Heart left ventricle (tissue), 16 donors: ENCODE data around the gene TOGARAM1. TPM values are rescaled to one million over a fixed set of nuclear protein-coding genes. Genes with fewer than 3 reads are reported as not detected.

Experiments
- ATAC-seq, 4 donors: fragments of 200-7000 bp; cut with Tn5 transposase; one replicate each; pipeline ENCODE4 v1.9.1; 2020 to 2022; ENCODE audit warnings: moderate library complexity in 4 of 4, mild to moderate bottlenecking in 3 of 4, moderate number of reproducible peaks in 1 of 4
- DNase-seq, 5 donors: peaks; one replicate each; pipeline ENCODE4 v3.0.0-alpha.2; 2020
- H3K27ac ChIP-seq, 12 donors: fragments of 200-600 bp; sonication (generic) in 4 of 12; one replicate each; pipeline versions ENCODE4 v1.5.0 to v1.8.0; 2016 to 2022; ENCODE audit warnings: mild to moderate bottlenecking in 2 of 12
- H3K27me3 ChIP-seq, 9 donors: fragments of 200-600 bp; sonication (generic) in 2 of 9; one replicate each; pipeline versions ENCODE4 v1.5.1 to v1.8.0; 2016 to 2022; ENCODE audit warnings: mild to moderate bottlenecking in 3 of 9
- H3K36me3 ChIP-seq, 9 donors: fragments of 200-600 bp; sonication (generic) in 2 of 9; one replicate each; pipeline versions ENCODE4 v1.5.0 to v1.8.0; 2018 to 2022; ENCODE audit warnings: mild to moderate bottlenecking in 2 of 9
- H3K4me1 ChIP-seq, 12 donors: fragments of 200-600 bp; sonication (generic) in 4 of 12; one replicate each; pipeline versions ENCODE4 v1.5.0 to v1.8.0; 2016 to 2022; ENCODE audit warnings: mild to moderate bottlenecking in 3 of 12
- H3K4me3 ChIP-seq, 12 donors: fragments of 200-600 bp; sonication (generic) in 4 of 12; one replicate each; pipeline versions ENCODE4 v1.5.0 to v1.8.0; 2017 to 2022; ENCODE audit warnings: mild to moderate bottlenecking in 9 of 12, moderate library complexity in 4 of 12
- H3K9me3 ChIP-seq, 12 donors: fragments of 200-600 bp; sonication (generic) in 4 of 12; one replicate each; pipeline versions ENCODE4 v1.5.0 to v1.8.0; 2016 to 2022; ENCODE audit warnings: mild to moderate bottlenecking in 1 of 12
- POLR2A ChIP-seq, 2 donors: fragments of 450-650 bp; IDR thresholded peaks; one replicate each; pipeline ENCODE4 v1.6.1; 2017; ENCODE audit warnings: antibody characterized with exemption in 2 of 2, mild to moderate bottlenecking in 2 of 2, moderate library complexity in 2 of 2
- WGBS, 4 donors: extraction: QIAGEN DNeasy Blood & Tissue Kit in 2 of 4; methylation state at CpG; one replicate each; pipeline versions ENCODE4 v1.1.5 to v1.1.7; 2013 to 2018; 5-methylcytosine and 5-hydroxymethylcytosine counted together
- intact Hi-C, 10 donors: fragments of 100-400 bp; cut with DNase I; formaldehyde crosslinking; loops; one replicate each; pipeline versions ENCODE4 v1.11.1 to v1.14.2; 2022
- polyA plus RNA-seq, 2 donors: library from polyadenylated mRNA; stranded (reverse); fragments of 200-250 nt; gene quantifications; one replicate each; pipeline ENCODE4 v1.2.3, GENCODE V29; 2013
- total RNA-seq, 9 donors: library from RNA; depleted of rRNA in 2 of 9; stranded (reverse); fragments of >200 nt in 2 of 9; fragmentation: NEBNext Ultra II Directional in 3 of 9; extraction: Animal tissue kit (Norgen Biotek cat#: 25700) in 3 of 9; gene quantifications; one replicate each; pipeline versions ENCODE4 v1.1.0 to v1.2.4, GENCODE V29; 2016 to 2023
- TF ChIP-seq, protein P1 (sequence below), 12 donors: fragments of 200-600 bp; sonication (generic) in 4 of 12; IDR thresholded peaks; one replicate each; pipeline versions ENCODE4 v1.5.0 to v1.8.0; 2018 to 2022; ENCODE audit warnings: antibody characterized with exemption in 12 of 12, mild to moderate bottlenecking in 5 of 12
- donor health status: ischemic (EF 13 %, LVEDD 7.1; RV severe dilation, severe dysfunction).
- donor health status: healthy with polysubstance abuse.
- donor health status: DM: no; HTN: yes; CAD: no.
- donor health status: DM: no; HTN: no; CAD: no.
- donor health status: ischemic (EF 25% LVEDD 6.9; RV normal size, moderate dysfunction).
- donor health status: ischemic (EF 25% LVEDD 5.7; RV mildly dilated, moderate dysfunction).
- donor health status: healthy.
- donor health status: DM: yes; HTN: yes; CAD: no.
- donor health status: ischemic (EF 35%, LVEDD 5.7; RV mildly dilated, moderate dysfunction).
- donor health status: nonischemic (EF 11% LVEDD 7.7; RV severe dilation, severe dysfunction).
- donor health status: DM: yes; HTN: yes; CAD: no.
- donor health status: PGD.
- donor health status: ischemic (EF 29% LVEDD 5.4; RV normal size, mild dysfunction).
- donor health status: nonischemic (EF 23%, LVEDD 6.1; RV moderate dilation, normal function).

Gene TOGARAM1
- total and polyA plus RNA-seq, 11 donors = 2.7 to 24.0 (median 18.4) TPM

- ATAC-seq (no peak), DNase-seq (no peak)
- Histone ChIP-seq H3K36me3 (no peaks in the 10 kb centered on the region), H3K4me3 (no peak overlapping the region), H3K9me3 (no peaks in the 10 kb centered on the region), H3K27me3 (no peaks in the 10 kb centered on the region), H3K27ac (no peak overlapping the region), H3K4me1 (peaks cover 0 to 32% (median 17%) of the 10 kb centered on the region in 12 donors)
- 68 to 71% (median 68%) methylated on average over 2 of the region's 2 CpGs for WGBS, 4 donors
- no peak for TF ChIP-seq POLR2A (IDR thresholded peaks at IDR 0.05)
- TF ChIP-seq, protein P1, sequence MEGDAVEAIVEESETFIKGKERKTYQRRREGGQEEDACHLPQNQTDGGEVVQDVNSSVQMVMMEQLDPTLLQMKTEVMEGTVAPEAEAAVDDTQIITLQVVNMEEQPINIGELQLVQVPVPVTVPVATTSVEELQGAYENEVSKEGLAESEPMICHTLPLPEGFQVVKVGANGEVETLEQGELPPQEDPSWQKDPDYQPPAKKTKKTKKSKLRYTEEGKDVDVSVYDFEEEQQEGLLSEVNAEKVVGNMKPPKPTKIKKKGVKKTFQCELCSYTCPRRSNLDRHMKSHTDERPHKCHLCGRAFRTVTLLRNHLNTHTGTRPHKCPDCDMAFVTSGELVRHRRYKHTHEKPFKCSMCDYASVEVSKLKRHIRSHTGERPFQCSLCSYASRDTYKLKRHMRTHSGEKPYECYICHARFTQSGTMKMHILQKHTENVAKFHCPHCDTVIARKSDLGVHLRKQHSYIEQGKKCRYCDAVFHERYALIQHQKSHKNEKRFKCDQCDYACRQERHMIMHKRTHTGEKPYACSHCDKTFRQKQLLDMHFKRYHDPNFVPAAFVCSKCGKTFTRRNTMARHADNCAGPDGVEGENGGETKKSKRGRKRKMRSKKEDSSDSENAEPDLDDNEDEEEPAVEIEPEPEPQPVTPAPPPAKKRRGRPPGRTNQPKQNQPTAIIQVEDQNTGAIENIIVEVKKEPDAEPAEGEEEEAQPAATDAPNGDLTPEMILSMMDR (IDR thresholded peaks at IDR 0.05) = no peak
- intact Hi-C loops = no loop called here
Measured at GRCh38 chr14:44982594-44982993, 20.6 kb downstream of the TOGARAM1 start.

GRCh38 chr14:44988694-44989093 lies 26.7 kb downstream of the TOGARAM1 start:
- H3K27ac ChIP-seq = peak overlapping the region in 11 of 12 donors; percentile 14 to 60 (median 31)
- peak; percentile 67 to 79 (median 72) for ATAC-seq
- H3K9me3 ChIP-seq = no peaks in the 10 kb centered on the region
- H3K4me1 ChIP-seq = peaks cover 3 to 24% (median 14%) of the 10 kb centered on the region in 12 donors
- H3K27me3 ChIP-seq = no peaks in the 10 kb centered on the region
- whole genome bisulfite sequencing, 4 donors = 12 to 25% (median 21%) methylated on average over 2 of the region's 2 CpGs
- H3K36me3 ChIP-seq = no peaks in the 10 kb centered on the region
- intact Hi-C loops = no loop called here
- no peak overlapping the region for H3K4me3 ChIP-seq
- peak in 4 of 5 donors; percentile 30 to 72 (median 42) for DNase-seq
- no peak for TF ChIP-seq POLR2A (IDR thresholded peaks at IDR 0.05)
- TF ChIP-seq, protein P1 (IDR thresholded peaks at IDR 0.05) = no peak

DNA sequence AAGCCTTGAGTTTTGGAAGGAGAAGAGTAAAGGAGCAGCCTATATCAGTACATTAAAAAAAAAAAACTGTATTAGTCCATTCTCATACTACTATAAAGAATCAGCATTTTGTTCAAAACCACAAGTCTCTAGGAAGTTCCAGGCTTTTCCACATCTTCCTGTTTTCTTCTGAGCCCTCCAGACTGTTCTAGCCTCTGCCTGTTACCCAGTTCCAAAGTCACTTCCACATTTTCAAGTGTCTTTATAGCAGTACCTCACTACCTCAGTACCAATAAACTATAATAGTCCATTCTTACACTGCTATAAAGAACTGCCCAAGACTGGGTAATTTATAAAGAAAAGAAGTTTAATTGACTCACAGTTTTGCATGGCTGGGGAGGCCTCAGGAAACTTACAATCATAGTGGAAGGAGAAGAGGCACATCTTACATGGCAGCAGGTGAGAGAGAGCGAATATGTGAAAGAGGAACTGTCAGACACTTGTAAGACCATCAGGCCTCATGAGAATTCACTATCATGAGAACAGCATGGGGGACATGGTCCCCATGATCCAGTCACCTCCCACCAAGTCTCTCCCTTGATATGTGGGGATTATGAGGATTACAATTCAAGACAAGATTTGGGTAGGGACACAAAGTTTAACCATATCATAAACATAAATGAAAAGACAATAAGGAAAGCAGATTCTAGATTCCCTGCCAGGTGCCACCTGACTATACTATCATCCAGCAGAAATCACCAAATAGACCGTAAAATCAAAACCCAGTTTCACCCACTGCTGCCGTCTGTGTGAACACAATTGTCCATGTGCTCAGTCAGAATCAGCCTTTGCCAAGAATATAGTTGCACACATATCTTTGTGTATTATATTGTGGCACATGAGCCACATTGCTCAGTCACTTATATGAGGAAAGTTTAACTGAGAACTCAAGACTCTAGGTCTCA lies 27.8 kb downstream of the TOGARAM1 start:
- 59 to 79% (median 76%) methylated on average over 3 of the region's 3 CpGs for WGBS, 4 donors

More for the DNA sequence above, 27.8 kb downstream of the TOGARAM1 start:
- DNase-seq = no peak
- H3K27ac ChIP-seq = peak overlapping the region in 9 of 12 donors; percentile 13 to 60 (median 31)
- no peaks in the 10 kb centered on the region for H3K36me3 ChIP-seq
- no peaks in the 10 kb centered on the region for H3K9me3 ChIP-seq
- H3K4me3 ChIP-seq = no peak overlapping the region
- peak; percentile 22 to 48 (median 32) for ATAC-seq
- intact Hi-C loops = loop anchor here in 2 of 10 donors (2.0 kb wide), 2 partner anchors 13 to 19 kb away; no protein-coding TSS in a partner anchor
- H3K27me3 ChIP-seq = no peaks in the 10 kb centered on the region
- H3K4me1 ChIP-seq = peaks cover 3 to 24% (median 14%) of the 10 kb centered on the region in 12 donors
- TF ChIP-seq, protein P1 (IDR thresholded peaks at IDR 0.05) = no peak
- no peak for TF ChIP-seq POLR2A (IDR thresholded peaks at IDR 0.05)
